ENCODE measurements around the gene ACACA.

The ACACA gene

DNA sequence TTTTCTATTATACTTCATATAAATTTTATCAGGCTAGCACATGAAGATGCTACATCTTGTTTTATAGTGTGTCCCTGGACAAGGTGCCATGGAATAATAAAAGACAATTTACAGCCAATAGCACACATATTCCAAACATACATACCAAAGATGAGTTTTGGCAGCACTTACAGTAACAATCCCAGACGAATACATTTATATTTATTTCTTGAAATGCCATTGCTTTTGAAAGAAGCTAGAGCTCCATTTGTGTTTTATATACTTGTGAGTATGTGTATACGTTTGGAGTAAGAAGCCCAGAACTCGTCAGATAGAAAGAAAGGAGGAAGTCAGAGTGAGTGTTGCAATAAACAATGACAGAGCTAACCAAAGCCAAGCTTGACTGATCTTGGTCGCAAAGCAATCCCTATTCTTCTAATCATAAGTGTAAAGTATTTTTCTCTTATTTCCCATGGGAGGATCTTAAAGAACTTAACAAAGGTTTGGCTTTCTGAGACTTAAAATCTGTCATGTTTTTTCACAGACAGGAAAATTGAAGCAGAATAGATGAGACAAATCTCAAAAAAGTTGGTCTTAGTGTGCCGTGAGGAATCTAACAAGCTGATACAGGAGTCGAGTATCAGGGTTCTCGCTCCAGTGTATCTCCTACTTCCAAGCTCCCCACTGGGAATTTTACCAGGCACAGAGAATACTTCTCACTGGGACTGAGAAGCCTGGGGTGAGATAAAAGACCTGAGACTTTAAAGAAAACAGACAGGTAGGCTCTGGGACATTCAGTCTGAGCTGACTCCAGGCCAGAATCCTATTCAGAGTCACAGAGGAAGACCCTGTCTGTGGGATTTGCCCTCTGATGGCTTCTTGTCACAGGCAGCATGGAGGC is 282.5 kb downstream of the ACACA start:
- DNase-seq = no peak

- no peak for DNase-seq
Measured at GRCh38 chr17:37123386-37123785, 283.2 kb downstream of the ACACA start.

DNA sequence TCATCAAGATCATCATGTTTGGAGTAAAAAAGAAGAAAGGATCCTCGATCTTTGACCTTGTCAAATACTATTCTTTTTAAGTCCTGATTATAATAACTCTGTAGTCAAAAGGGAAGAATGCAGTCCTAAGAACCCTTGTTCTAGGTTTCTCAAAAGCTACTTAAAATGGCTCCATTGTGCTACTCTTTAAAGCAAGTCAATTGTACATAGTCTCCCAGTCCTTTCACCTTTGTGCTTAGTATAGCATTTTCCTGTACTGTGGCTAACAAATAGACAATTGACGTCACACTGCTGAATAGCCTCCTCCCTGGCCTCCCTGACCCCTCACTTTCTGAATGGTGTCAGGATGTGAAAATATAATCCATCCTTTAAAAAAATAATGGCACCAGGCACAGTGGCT is 285.0 kb downstream of the ACACA start:
- no peak for DNase-seq

DNA sequence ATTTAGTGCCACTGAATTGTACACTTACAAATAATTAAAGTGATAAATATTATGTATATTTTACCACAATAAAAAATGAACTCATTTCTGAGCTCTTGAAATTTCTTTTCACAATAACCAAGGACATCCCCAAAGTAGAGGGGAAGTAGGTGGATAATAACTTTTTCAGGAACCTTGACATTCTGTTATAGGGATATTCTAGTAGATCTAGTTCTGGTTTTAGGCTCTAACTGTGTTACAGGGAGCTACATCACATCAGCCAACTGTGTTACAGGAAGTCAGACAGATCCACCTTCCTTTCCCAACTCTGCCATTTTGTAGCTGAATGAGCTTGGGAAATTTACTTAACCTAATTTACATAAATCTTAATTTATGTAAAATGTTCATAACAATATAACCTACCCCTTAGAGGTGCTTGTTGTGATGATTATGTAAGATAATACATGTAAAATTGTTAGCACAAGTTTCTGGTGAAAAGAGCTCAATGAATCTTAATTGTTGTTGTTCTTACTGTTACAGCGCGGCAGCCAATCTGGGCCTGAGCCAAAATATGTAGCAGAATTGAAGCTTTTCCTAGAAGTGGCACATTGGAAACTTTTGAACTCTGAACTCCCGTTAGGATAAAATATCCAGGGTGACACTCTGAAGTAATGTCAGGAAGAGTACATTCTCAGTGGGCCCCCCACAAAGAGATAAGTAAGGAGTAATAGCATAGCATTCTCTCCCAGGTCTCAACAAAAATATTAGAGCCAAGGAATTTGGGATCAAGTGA is 288.1 kb downstream of the ACACA start:
- no peak for DNase-seq

- no peak for DNase-seq
Measured at GRCh38 chr17:37117373-37118142, 289.1 kb downstream of the ACACA start.

DNA sequence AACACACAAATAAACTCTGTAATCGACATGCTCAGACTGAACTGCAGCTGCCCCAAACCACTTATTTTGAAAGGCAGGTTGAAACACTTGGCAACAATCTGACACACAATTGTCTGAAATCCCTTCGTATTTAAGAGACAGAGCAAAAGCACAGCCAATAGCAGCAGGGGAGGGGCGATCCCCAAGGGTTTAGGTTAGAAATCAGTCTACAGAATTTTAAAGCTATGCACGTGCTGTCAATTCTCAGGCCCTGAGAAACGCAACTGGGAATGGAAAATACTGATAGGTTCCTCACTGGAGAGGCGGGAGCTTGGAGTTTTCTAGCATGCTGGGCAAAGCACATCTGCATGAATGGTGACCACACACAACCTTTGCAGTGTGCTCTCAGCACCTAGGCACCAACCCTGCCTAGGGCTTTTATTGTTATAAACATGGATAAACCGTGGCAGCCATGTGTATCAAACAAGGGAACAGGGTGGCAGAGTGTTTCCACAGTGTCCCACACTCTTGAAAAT is 289.9 kb downstream of the ACACA start:
- DNase-seq = no peak

- DNase-seq = no peak
Measured at GRCh38 chr17:37111329-37111728, 295.3 kb downstream of the ACACA start.

DNA sequence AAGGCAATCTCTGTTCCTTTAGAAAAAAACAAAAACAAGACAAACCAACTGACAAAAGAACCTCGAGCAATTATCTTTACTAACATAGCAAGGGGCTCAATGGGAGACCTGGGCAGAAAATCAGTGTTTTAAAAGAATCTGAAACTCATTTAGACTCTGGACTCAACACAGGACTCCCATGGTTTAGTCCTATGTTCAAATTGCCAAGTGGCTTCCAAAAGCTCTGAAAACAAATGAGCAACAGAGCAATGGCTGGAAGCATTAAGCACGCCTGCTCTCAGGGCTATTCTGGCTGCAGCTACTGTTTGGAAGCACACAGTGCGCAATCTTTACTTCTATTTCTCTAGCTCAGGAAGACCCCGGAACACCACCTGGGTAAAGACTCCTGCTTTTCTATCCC is 295.9 kb downstream of the ACACA start:
- DNase-seq = no peak

- DNase-seq = no peak
Measured at GRCh38 chr17:37109731-37110710, 296.6 kb downstream of the ACACA start.

- DNase-seq = no peak
Measured at GRCh38 chr17:37109106-37109505, 297.5 kb downstream of the ACACA start.

DNA sequence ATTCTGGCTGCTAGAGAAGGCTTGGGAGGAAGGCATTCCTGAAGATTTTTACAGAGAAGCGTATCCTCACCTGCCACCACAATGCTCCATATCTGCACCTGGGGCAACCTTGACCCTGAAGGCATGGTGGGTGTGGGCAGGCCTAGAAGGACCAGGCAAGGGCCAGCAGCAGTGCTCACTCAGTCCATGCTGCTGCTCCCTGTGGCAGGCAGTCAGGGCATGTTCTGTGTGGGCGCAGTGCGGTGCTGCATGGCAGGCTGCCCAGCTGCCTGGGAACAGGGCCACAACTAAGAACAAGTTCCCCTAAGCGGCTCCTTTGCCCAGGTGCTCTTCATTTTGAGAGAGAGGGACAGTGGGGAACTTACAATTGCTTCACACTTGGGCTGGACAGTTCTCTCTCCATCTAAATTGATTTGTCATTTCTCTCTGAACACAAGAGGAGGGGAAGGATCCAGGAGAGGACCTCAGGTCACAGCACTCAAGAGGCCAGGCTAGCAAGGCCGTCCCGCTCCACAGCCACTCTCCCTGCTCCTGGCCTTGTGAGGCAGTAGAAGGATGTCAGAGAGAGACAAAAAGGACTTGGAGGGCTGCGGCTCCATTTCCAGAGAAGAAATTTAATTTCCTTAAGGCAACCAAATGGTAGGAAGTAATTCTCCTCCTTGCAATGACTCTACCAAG is 299.1 kb downstream of the ACACA start:
- DNase-seq = no peak

GRCh38 chr17:37106049-37106448 is 300.6 kb downstream of the ACACA start:
- no peak for DNase-seq

DNA sequence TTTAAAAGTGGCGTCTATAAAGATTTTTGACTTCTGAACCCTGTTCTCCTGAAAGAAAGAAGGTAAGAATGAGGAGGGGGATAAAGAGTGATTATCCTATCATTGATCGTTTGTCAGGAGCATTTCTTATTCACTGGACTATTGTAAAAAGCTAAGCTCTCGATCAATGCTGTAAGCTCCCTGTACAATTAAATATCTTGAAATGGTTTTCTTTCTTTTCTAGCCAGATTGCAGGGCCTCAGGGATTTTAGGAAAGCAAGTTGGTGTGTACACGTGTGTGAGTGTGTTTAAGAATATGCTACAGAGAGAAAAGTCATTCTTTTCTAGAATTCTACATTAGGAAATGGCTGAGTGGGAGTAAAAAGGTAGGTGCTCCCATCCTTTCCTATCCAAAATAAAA is 303.4 kb downstream of the ACACA start:
- no peak for DNase-seq

DNA sequence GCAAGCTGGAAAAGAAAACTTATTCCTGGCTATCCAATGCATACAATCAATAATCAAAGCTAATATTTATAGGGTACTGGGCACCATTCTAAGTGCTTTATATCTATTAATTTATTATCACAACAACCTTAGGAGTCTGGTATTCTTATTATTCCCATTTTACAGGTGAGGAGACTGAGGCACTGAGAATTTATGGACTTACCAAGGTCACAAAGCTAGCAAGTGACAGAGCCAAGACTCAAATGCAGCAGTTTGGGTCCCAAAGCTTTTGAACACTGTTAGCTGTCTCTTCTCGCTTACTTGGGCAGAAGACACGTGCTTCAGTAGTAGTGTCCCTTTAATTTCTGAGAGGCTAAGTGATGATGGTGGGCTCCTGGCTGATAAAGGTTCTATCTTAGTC is 305.3 kb downstream of the ACACA start:
- DNase-seq = no peak

DNA sequence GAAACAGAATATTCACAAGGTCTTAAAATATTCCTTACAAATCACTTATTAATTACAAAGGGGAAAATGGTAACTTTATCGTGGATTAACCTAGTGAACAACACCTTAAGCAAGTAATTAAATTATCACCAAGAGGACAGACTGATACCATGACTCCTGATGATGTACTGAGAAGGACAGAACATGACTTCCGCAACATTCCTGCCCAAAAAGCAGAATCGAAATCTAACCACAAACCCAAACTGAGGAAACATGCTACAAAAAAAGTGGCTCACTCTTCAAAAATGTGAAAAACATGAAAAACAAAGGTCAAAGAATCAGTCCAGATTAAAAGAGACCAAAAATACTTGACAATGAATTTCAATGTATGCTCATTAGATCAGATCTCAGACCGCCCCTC is 306.4 kb downstream of the ACACA start:
- no peak for DNase-seq

DNA sequence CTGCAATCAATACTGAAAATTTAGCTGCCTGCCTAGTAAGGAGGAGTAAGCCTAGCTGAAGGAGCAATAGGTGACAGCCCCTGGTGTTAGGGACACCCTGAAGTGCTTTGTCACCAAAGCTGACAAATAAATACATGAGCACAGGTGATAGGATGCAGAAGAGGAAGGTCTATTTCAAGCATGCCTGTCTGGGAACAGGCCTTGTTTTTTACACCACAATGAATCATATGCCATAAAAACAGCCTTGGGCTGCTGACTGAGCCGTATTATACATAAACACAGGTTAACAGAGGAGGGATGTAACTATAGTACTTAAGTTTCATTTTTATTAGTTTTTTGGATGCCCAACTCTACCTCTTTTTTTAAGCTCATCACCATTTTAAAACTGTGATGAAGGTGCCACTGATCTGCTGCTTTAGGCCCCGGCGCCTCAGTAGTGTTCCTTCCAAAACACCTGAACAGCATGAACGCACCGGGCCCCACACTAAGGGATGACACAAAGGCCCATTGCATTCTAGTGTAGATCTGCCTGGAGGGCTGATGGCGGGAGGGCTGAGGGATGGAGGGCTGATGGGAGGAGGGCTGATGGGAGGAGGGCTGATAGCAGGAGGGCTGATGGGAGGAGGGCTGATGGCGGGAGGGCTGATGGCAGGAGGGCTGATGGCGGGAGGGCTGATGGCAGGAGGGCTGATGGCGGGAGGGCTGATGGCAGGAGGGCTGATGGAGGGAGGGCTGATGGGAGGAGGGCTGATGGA is 307.5 kb downstream of the ACACA start:
- DNase-seq = no peak

GRCh38 chr17:37098152-37098551 is 308.5 kb downstream of the ACACA start:
- no peak for DNase-seq

DNA sequence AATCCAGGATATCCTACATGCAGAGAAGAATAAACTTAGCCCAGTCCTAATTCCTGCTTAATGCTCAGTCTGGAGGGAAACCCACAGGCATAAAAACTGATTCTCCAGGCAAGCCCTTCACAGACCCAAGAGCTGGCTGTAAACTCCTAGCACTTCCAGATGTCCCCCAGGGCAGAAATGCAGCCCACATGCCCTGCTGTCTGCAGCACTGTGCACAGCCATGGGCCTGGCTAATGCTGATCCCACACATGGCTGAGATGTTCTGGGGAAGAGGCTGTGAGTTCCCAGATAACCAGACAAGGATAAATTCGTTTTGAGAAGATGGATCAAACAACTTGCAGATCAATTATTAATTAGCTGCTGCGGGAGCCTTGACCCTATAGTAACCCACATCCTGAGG is 309.5 kb downstream of the ACACA start:
- DNase-seq = no peak

- no peak for DNase-seq
Measured at GRCh38 chr17:37096071-37096470, 310.6 kb downstream of the ACACA start.

GRCh38 chr17:37094391-37094790 is 312.2 kb downstream of the ACACA start:
- no peak for DNase-seq

- DNase-seq = no peak
Measured at GRCh38 chr17:37092701-37093100, 313.9 kb downstream of the ACACA start.
